Measurements from ENCODE around the gene KRTAP4-3. TPM values are rescaled to one million over a fixed set of nuclear protein-coding genes. Genes with fewer than 3 reads are reported as not detected.
"Not testable (repeated sequence)": the region's sequence is repeated elsewhere in the genome, so short reads cannot be mapped to it uniquely, and the experiment has no call there.

The KRTAP4-3 gene
- total RNA-seq, 1 donor from 2014 or later = not detected

GRCh38 chr17:41160648-41161047, 7.4 kb downstream of the KRTAP4-3 start, which contains the start of gene KRTAP4-4:
Gene KRTAP4-4, minus strand, starts transcription at chr17:41160748. Its CDS starts 57 bp downstream, at chr17:41160691.
- no peaks in the 10 kb centered on the region for H3K4me1 Mint-ChIP-seq (ENCODE audit: low read depth, unreplicated experiment)
- H3K27ac Mint-ChIP-seq (ENCODE audit: unreplicated experiment) = peak within 1 kb of the TSS; percentile 41
- H3K4me3 Mint-ChIP-seq (ENCODE audit: unreplicated experiment) = no peak within 1 kb of the TSS

DNA sequence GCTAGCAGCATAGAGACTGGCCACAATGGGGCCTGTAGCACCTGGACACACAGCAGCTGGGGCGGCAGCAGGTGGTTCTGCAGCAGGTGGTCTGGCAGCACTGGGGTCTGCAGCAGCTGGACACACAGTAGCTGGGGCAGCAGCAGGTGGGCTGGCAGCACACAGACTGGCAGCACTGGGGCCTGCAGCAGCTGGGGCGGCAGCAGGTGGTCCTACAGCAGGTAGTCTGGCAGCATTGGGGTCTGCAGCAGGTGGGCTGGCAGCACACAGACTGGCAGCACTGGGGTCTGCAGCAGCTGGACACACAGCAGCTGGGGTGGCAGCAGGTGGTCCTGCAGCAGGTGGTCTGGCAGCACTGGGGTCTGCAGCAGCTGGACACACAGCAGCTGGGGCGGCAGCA, 7.8 kb downstream of the KRTAP4-3 start:
- peak; percentile 26 for DNase-seq
- not testable (repeated sequence) for H3K27me3 Mint-ChIP-seq (ENCODE audit: unreplicated experiment); H3K4me3 Mint-ChIP-seq (ENCODE audit: unreplicated experiment); H3K4me1 Mint-ChIP-seq (ENCODE audit: low read depth, unreplicated experiment); H3K27ac Mint-ChIP-seq (ENCODE audit: unreplicated experiment); H3K9me3 Mint-ChIP-seq (ENCODE audit: unreplicated experiment); H3K36me3 Mint-ChIP-seq (ENCODE audit: unreplicated experiment)

More at GRCh38 chr17:41160648-41161047, 7.4 kb downstream of the KRTAP4-3 start, which contains the start of gene KRTAP4-4:
- DNase-seq = no peak
- peaks cover 3% of the 10 kb centered on the region for H3K27me3 Mint-ChIP-seq (ENCODE audit: unreplicated experiment)
- H3K9me3 Mint-ChIP-seq (ENCODE audit: unreplicated experiment) = peaks cover 8% of the 10 kb centered on the region
- no peaks in the 10 kb centered on the region for H3K36me3 Mint-ChIP-seq (ENCODE audit: unreplicated experiment)
- TF ChIP-seq, protein P1, sequence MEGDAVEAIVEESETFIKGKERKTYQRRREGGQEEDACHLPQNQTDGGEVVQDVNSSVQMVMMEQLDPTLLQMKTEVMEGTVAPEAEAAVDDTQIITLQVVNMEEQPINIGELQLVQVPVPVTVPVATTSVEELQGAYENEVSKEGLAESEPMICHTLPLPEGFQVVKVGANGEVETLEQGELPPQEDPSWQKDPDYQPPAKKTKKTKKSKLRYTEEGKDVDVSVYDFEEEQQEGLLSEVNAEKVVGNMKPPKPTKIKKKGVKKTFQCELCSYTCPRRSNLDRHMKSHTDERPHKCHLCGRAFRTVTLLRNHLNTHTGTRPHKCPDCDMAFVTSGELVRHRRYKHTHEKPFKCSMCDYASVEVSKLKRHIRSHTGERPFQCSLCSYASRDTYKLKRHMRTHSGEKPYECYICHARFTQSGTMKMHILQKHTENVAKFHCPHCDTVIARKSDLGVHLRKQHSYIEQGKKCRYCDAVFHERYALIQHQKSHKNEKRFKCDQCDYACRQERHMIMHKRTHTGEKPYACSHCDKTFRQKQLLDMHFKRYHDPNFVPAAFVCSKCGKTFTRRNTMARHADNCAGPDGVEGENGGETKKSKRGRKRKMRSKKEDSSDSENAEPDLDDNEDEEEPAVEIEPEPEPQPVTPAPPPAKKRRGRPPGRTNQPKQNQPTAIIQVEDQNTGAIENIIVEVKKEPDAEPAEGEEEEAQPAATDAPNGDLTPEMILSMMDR (IDR thresholded peaks at IDR 0.05; ENCODE audit: partially characterized antibody, unreplicated experiment) = no peak

DNA sequence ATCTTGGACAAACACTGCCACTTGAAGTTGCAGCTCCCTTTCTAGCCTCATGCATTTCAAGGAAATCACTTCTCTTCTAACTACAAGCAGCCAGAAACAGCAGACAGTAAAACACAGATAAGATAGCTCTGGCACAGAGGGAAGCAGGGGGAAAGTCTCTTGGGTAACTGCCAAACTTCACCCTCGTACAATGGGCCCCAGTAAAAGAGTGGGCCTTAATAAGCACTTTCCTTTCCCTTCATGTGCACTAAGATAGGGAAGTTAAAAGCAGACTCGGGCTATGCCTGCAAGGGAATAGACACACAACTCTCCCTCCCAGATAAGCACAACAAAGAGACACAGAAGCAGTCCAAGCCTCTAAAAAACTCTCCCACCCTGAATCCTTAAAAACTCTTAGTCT, 14.2 kb downstream of the KRTAP4-3 start:
- no peak overlapping the region for H3K4me3 Mint-ChIP-seq (ENCODE audit: unreplicated experiment)
- H3K27ac Mint-ChIP-seq (ENCODE audit: unreplicated experiment) = no peak overlapping the region
- DNase-seq = no peak
- H3K9me3 Mint-ChIP-seq (ENCODE audit: unreplicated experiment) = peaks cover 5% of the 10 kb centered on the region
- TF ChIP-seq, protein P1 (IDR thresholded peaks at IDR 0.05; ENCODE audit: partially characterized antibody, unreplicated experiment) = no peak
- H3K36me3 Mint-ChIP-seq (ENCODE audit: unreplicated experiment) = peaks cover 4% of the 10 kb centered on the region
- no peaks in the 10 kb centered on the region for H3K4me1 Mint-ChIP-seq (ENCODE audit: low read depth, unreplicated experiment)
- H3K27me3 Mint-ChIP-seq (ENCODE audit: unreplicated experiment) = peaks cover 8% of the 10 kb centered on the region

DNA sequence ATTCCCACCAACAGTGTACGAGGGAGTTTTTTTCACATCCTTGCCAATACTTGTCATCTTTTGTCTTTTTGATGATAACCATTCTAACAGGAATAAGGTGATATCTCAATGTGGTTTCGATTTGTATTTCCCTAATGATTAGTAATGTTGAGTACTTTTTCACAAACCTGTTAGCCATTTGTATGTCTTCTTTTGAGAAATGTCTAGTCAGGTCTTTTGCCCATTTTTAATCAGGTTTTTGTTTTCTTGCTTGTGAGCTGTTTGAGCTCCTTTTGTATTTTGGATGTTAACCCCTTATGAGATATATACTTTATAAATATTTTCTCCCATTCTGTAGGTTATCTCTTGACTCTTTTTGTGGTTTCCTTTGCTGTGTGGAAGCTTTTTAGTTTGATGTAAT, 16.5 kb downstream of the KRTAP4-3 start:
- H3K4me1 Mint-ChIP-seq (ENCODE audit: low read depth, unreplicated experiment) = no peaks in the 10 kb centered on the region
- TF ChIP-seq, protein P1 (IDR thresholded peaks at IDR 0.05; ENCODE audit: partially characterized antibody, unreplicated experiment) = no peak
- H3K9me3 Mint-ChIP-seq (ENCODE audit: unreplicated experiment) = peaks cover 8% of the 10 kb centered on the region
- no peak overlapping the region for H3K27ac Mint-ChIP-seq (ENCODE audit: unreplicated experiment)
- no peak for DNase-seq
- peaks cover 4% of the 10 kb centered on the region for H3K36me3 Mint-ChIP-seq (ENCODE audit: unreplicated experiment)
- H3K27me3 Mint-ChIP-seq (ENCODE audit: unreplicated experiment) = peaks cover 8% of the 10 kb centered on the region
- no peak overlapping the region for H3K4me3 Mint-ChIP-seq (ENCODE audit: unreplicated experiment)

GRCh38 chr17:41150026-41150425, 18.0 kb downstream of the KRTAP4-3 start:
- H3K4me1 Mint-ChIP-seq (ENCODE audit: low read depth, unreplicated experiment) = no peaks in the 10 kb centered on the region
- H3K27me3 Mint-ChIP-seq (ENCODE audit: unreplicated experiment) = peaks cover 8% of the 10 kb centered on the region
- DNase-seq = no peak
- peaks cover 8% of the 10 kb centered on the region for H3K9me3 Mint-ChIP-seq (ENCODE audit: unreplicated experiment)
- TF ChIP-seq, protein P1 (IDR thresholded peaks at IDR 0.05; ENCODE audit: partially characterized antibody, unreplicated experiment) = no peak
- H3K27ac Mint-ChIP-seq (ENCODE audit: unreplicated experiment) = no peak overlapping the region
- H3K36me3 Mint-ChIP-seq (ENCODE audit: unreplicated experiment) = peaks cover 4% of the 10 kb centered on the region
- no peak overlapping the region for H3K4me3 Mint-ChIP-seq (ENCODE audit: unreplicated experiment)

Data from glutamatergic neuron (in vitro differentiated cells).